Heart left ventricle (tissue), 16 donors: ENCODE measurements around the gene SPI1. TPM values are rescaled to one million over a fixed set of nuclear protein-coding genes. Genes with fewer than 3 reads are reported as not detected.
A peak's percentile ranks its signal among the peaks of the same experiment; 100 is the strongest.

Experiments
- ATAC-seq, 4 donors: fragments of 200-7000 bp; cut with Tn5 transposase; one replicate each; pipeline ENCODE4 v1.9.1; 2020 to 2022; ENCODE audit warnings: moderate library complexity in 4 of 4, mild to moderate bottlenecking in 3 of 4, moderate number of reproducible peaks in 1 of 4
- DNase-seq, 5 donors: peaks; one replicate each; pipeline ENCODE4 v3.0.0-alpha.2; 2020
- H3K27ac ChIP-seq, 12 donors: fragments of 200-600 bp; sonication (generic) in 4 of 12; one replicate each; pipeline versions ENCODE4 v1.5.0 to v1.8.0; 2016 to 2022; ENCODE audit warnings: mild to moderate bottlenecking in 2 of 12
- H3K27me3 ChIP-seq, 9 donors: fragments of 200-600 bp; sonication (generic) in 2 of 9; one replicate each; pipeline versions ENCODE4 v1.5.1 to v1.8.0; 2016 to 2022; ENCODE audit warnings: mild to moderate bottlenecking in 3 of 9
- H3K36me3 ChIP-seq, 9 donors: fragments of 200-600 bp; sonication (generic) in 2 of 9; one replicate each; pipeline versions ENCODE4 v1.5.0 to v1.8.0; 2018 to 2022; ENCODE audit warnings: mild to moderate bottlenecking in 2 of 9
- H3K4me1 ChIP-seq, 12 donors: fragments of 200-600 bp; sonication (generic) in 4 of 12; one replicate each; pipeline versions ENCODE4 v1.5.0 to v1.8.0; 2016 to 2022; ENCODE audit warnings: mild to moderate bottlenecking in 3 of 12
- H3K4me3 ChIP-seq, 12 donors: fragments of 200-600 bp; sonication (generic) in 4 of 12; one replicate each; pipeline versions ENCODE4 v1.5.0 to v1.8.0; 2017 to 2022; ENCODE audit warnings: mild to moderate bottlenecking in 9 of 12, moderate library complexity in 4 of 12
- H3K9me3 ChIP-seq, 12 donors: fragments of 200-600 bp; sonication (generic) in 4 of 12; one replicate each; pipeline versions ENCODE4 v1.5.0 to v1.8.0; 2016 to 2022; ENCODE audit warnings: mild to moderate bottlenecking in 1 of 12
- POLR2A ChIP-seq, 2 donors: fragments of 450-650 bp; IDR thresholded peaks; one replicate each; pipeline ENCODE4 v1.6.1; 2017; ENCODE audit warnings: antibody characterized with exemption in 2 of 2, mild to moderate bottlenecking in 2 of 2, moderate library complexity in 2 of 2
- WGBS, 4 donors: extraction: QIAGEN DNeasy Blood & Tissue Kit in 2 of 4; methylation state at CpG; one replicate each; pipeline versions ENCODE4 v1.1.5 to v1.1.7; 2013 to 2018; 5-methylcytosine and 5-hydroxymethylcytosine counted together
- intact Hi-C, 10 donors: fragments of 100-400 bp; cut with DNase I; formaldehyde crosslinking; loops; one replicate each; pipeline versions ENCODE4 v1.11.1 to v1.14.2; 2022
- polyA plus RNA-seq, 2 donors: library from polyadenylated mRNA; stranded (reverse); fragments of 200-250 nt; gene quantifications; one replicate each; pipeline ENCODE4 v1.2.3, GENCODE V29; 2013
- total RNA-seq, 9 donors: library from RNA; depleted of rRNA in 2 of 9; stranded (reverse); fragments of >200 nt in 2 of 9; fragmentation: NEBNext Ultra II Directional in 3 of 9; extraction: Animal tissue kit (Norgen Biotek cat#: 25700) in 3 of 9; gene quantifications; one replicate each; pipeline versions ENCODE4 v1.1.0 to v1.2.4, GENCODE V29; 2016 to 2023
- TF ChIP-seq, protein P1 (sequence below), 12 donors: fragments of 200-600 bp; sonication (generic) in 4 of 12; IDR thresholded peaks; one replicate each; pipeline versions ENCODE4 v1.5.0 to v1.8.0; 2018 to 2022; ENCODE audit warnings: antibody characterized with exemption in 12 of 12, mild to moderate bottlenecking in 5 of 12
- donor health status: ischemic (EF 13 %, LVEDD 7.1; RV severe dilation, severe dysfunction).
- donor health status: healthy with polysubstance abuse.
- donor health status: DM: no; HTN: yes; CAD: no.
- donor health status: DM: no; HTN: no; CAD: no.
- donor health status: ischemic (EF 25% LVEDD 6.9; RV normal size, moderate dysfunction).
- donor health status: ischemic (EF 25% LVEDD 5.7; RV mildly dilated, moderate dysfunction).
- donor health status: healthy.
- donor health status: DM: yes; HTN: yes; CAD: no.
- donor health status: ischemic (EF 35%, LVEDD 5.7; RV mildly dilated, moderate dysfunction).
- donor health status: nonischemic (EF 11% LVEDD 7.7; RV severe dilation, severe dysfunction).
- donor health status: DM: yes; HTN: yes; CAD: no.
- donor health status: PGD.
- donor health status: ischemic (EF 29% LVEDD 5.4; RV normal size, mild dysfunction).
- donor health status: nonischemic (EF 23%, LVEDD 6.1; RV moderate dilation, normal function).

SPI1 gene
- total and polyA plus RNA-seq, 11 donors: 2.8 to 78.9 (median 8.1) TPM

DNA sequence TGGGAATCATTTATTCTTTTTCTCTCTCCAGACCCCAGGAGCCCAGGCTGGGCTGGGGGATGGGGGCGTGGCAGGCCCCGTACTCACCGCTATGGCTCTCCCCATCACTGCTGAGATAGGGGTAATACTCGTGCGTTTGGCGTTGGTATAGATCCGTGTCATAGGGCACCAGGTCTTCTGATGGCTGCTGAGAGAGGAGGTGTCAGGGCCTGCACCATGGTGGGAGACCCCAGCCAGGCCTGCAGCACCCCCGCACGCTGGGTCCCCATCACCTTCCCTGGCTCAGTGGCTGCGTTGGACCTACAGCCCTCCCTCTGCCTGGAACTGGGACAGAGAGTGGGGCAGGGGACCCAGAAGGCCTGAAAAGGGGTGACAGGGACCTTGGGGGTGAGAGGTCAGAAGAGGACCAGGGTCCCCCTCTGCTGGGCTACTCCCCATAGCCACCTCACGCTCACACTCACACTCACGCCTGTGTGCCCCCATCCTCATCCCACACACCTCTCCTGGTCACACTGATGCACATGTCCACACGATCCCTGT lies 2.7 kb downstream of the SPI1 start:
- peaks cover 0 to 21% (median 0%) of the 10 kb centered on the region in 12 donors for H3K4me1 ChIP-seq
- no peak for DNase-seq
- peaks cover 0 to 33% (median 0%) of the 10 kb centered on the region in 9 donors for H3K36me3 ChIP-seq
- TF ChIP-seq, protein P1, sequence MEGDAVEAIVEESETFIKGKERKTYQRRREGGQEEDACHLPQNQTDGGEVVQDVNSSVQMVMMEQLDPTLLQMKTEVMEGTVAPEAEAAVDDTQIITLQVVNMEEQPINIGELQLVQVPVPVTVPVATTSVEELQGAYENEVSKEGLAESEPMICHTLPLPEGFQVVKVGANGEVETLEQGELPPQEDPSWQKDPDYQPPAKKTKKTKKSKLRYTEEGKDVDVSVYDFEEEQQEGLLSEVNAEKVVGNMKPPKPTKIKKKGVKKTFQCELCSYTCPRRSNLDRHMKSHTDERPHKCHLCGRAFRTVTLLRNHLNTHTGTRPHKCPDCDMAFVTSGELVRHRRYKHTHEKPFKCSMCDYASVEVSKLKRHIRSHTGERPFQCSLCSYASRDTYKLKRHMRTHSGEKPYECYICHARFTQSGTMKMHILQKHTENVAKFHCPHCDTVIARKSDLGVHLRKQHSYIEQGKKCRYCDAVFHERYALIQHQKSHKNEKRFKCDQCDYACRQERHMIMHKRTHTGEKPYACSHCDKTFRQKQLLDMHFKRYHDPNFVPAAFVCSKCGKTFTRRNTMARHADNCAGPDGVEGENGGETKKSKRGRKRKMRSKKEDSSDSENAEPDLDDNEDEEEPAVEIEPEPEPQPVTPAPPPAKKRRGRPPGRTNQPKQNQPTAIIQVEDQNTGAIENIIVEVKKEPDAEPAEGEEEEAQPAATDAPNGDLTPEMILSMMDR (IDR thresholded peaks at IDR 0.05): no peak
- intact Hi-C loops: loop anchor here in 9 of 10 donors (2.0 to 10.0 kb wide), 9 partner anchors 31 to 479 kb away; partner anchors contain the start of gene SLC39A13 (in 2 of the 9)
- no peak for ATAC-seq
- WGBS, 4 donors: 90 to 92% (median 91%) methylated on average over 6 to 13 of the region's 13 CpGs
- H3K9me3 ChIP-seq: no peaks in the 10 kb centered on the region
- H3K4me3 ChIP-seq: peak overlapping the region in 7 of 12 donors; percentile 40 to 70 (median 46)
- H3K27ac ChIP-seq: peak overlapping the region in 1 of 12 donors; percentile 96
- H3K27me3 ChIP-seq: no peaks in the 10 kb centered on the region

DNA sequence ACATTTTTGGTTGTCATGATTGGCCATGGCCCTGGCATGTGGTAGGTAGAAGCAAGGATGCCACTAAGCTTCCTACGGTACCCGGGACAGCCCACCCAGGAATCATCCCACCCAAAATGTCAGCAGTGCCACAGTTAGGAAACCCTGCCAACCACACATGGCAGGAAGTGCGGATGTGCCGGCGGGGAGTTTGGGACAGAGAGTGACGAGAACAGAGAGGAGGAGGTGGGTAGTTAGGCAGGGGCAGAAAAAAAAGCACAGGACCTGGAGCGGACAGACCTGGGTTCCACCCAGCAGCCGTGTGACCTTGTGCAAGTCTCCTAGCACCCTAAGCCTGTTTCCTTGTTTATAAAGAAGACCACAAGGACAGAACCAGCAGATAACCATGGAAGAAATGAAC lies 3.3 kb downstream of the SPI1 start:
- Histone ChIP-seq H3K27me3 (no peaks in the 10 kb centered on the region), H3K9me3 (no peaks in the 10 kb centered on the region), H3K27ac (peak overlapping the region in 1 of 12 donors; percentile 96), H3K4me3 (peak overlapping the region in 6 of 12 donors; percentile 3 to 70 (median 45)), H3K36me3 (peaks cover 0 to 36% (median 0%) of the 10 kb centered on the region in 9 donors), H3K4me1 (peaks cover 0 to 21% (median 0%) of the 10 kb centered on the region in 12 donors)
- no peak for ATAC-seq
- DNase-seq: no peak
- intact Hi-C loops: loop anchor here in 9 of 10 donors (2.0 to 10.0 kb wide), 9 partner anchors 32 to 480 kb away; partner anchors contain the start of gene SLC39A13 (in 2 of the 9)
- TF ChIP-seq POLR2A (IDR thresholded peaks at IDR 0.05): no peak
- TF ChIP-seq, protein P1 (IDR thresholded peaks at IDR 0.05): no peak
- 72 to 98% (median 85%) methylated on average over 8 of the region's 8 CpGs for WGBS, 4 donors

DNA sequence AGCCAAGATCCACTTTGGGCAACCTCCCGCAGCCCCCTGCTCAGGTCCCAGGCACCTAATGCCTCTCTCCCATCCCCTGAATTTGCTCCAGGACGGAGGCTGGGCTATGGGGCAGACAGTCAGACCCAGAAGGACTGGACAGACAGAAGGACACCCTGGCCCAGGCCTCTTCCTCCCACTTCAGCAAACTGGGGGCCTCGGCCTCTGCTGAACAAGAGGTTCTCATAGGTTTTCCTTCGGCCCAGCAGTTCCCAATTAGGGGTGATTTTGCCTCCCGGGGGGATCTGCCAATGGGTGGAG lies 3.7 kb downstream of the SPI1 start:
- H3K36me3 ChIP-seq: peaks cover 0 to 36% (median 0%) of the 10 kb centered on the region in 9 donors
- 81 to 90% (median 84%) methylated on average over 3 to 5 of the region's 5 CpGs for WGBS, 4 donors
- TF ChIP-seq, protein P1 (IDR thresholded peaks at IDR 0.05): no peak
- TF ChIP-seq POLR2A (IDR thresholded peaks at IDR 0.05): no peak
- peak overlapping the region in 1 of 12 donors; percentile 96 for H3K27ac ChIP-seq
- no peaks in the 10 kb centered on the region for H3K9me3 ChIP-seq
- peak overlapping the region in 1 of 12 donors; percentile 70 for H3K4me3 ChIP-seq
- ATAC-seq (no peak), DNase-seq (no peak)
- intact Hi-C loops: loop anchor here (1.0 to 10.0 kb wide), 12 partner anchors 32 to 480 kb away; partner anchors contain the start of gene SLC39A13 (in 8 of the 10)
- H3K27me3 ChIP-seq: no peaks in the 10 kb centered on the region
- peaks cover 0 to 21% (median 0%) of the 10 kb centered on the region in 12 donors for H3K4me1 ChIP-seq

DNA sequence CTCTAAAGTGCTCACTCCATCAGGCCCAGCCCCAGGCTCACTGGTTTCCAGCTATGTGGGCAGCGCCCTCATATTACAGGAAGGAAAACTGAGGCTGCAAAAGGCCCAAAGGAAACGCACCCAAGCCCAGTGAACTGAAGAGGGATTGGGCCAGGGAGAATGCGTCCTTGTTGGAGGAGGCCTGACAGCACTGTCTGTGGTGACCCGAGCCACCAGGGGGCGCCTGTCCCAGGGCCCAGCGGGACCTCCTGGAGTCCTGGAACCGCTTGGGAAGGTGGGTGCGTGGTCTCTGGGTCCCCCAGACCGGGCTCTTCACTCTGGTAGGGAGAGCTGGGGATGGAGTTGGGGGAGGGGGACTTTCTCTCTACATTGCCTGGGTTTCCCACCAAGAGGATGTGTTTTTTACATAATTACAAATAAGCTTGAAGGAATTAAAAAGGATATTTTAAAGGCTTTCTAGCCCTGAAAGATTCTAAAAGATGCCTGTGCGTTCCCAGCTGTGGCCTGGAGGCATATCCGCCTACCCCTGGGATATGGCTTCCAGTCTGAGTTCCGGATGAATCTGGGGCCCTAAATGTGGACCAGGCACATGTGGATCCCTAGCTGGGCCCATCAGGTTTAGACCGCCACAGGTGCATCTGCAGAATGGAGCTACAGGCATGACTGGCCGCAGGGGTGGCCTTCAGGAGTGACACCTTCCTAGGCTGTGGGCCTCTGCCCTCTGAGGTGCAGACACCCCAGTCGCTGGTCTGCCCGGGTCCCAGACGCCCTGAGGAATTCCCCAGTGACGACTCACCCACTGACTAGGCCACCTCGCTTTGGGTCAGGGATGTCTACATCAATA lies 4.2 kb downstream of the SPI1 start:
- TF ChIP-seq, protein P1 (IDR thresholded peaks at IDR 0.05): peak; percentile 87 to 98 (median 96)
- TF ChIP-seq POLR2A (IDR thresholded peaks at IDR 0.05): no peak
- DNase-seq (peak; percentile 83 to 92 (median 85)), ATAC-seq (peak; percentile 44 to 86 (median 76))
- 30 to 47% (median 44%) methylated on average over 14 to 19 of the region's 19 CpGs for WGBS, 4 donors
- Histone ChIP-seq H3K27ac (peak overlapping the region in 3 of 12 donors; percentile 12 to 96 (median 26)), H3K27me3 (no peaks in the 10 kb centered on the region), H3K36me3 (peaks cover 0 to 36% (median 0%) of the 10 kb centered on the region in 9 donors), H3K4me3 (peak overlapping the region in 1 of 12 donors; percentile 70), H3K4me1 (peaks cover 0 to 25% (median 0%) of the 10 kb centered on the region in 12 donors), H3K9me3 (no peaks in the 10 kb centered on the region)
- intact Hi-C loops: loop anchor here (1.0 to 10.0 kb wide), 12 partner anchors 33 to 481 kb away; partner anchors contain the start of gene SLC39A13 (in 8 of the 10)
